Embryonic facial prominence (tissue), 1 donor: ENCODE data around the gene RERE.
"Not testable (repeated sequence)": the region's sequence is repeated elsewhere in the genome, so short reads cannot be mapped to it uniquely, and the experiment has no call there.

Experiments used
- DNase-seq: peaks from one replicate; pipeline ENCODE4 v3.0.0-alpha.2; 2016; ENCODE audit errors: extremely low spot score

Gene RERE

DNA sequence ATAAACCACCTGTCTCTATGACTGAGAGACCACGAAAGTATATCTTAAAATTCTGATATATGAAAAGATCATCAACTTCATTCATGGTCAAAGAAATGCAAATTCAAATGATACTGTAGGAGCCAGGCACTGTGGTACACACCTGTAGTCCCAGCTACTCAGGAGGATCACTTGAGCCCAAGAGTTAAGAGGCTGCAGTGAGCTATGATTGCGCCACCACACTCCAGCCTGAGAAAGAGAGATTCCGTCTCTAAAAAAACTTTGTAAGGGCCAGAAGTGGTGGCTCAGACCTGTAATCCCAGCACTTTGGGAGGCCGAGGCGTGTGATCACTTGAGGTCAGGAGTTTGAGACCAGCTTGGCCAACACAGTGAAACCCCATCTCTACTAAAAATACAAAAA lies 17.0 kb downstream of the RERE start:
- no peak for DNase-seq

DNA sequence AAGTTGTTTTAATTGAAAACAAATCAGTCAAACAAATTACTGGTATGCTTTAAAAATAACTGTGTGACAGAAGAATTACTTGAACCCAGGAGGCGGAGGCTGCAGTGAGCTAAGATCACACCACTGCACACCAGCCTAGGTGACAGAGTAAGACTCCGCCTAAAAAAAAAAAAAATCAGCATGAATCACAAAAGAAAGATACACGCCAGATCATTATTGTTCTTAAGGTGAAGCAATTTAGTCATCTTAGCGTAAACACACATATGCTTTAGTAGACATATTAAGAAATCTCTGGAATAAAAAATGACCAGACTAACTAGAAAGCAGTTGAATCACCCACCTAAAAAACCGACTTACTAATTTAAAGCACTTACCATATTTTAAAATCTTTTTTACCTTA lies 20.2 kb downstream of the RERE start:
- DNase-seq: no peak

DNA sequence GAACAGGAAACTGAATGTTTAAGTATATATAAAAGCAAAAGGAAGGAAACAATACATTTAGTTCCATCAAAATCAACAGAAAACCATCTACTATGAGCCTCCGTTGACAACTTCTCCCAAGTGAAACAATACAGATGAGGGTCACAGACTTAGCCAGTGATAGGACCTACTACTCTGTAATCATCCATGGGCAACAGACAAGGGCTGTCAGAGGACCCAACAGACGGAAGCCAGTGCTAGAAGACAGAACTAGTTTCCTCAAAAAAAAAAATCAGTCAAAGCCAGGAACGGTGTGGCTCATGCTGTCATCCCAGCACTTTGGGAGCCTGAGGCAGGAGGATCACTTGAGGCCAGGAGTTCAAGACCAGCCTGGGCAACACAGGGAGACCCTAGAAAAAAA lies 20.6 kb downstream of the RERE start:
- DNase-seq: no peak

DNA sequence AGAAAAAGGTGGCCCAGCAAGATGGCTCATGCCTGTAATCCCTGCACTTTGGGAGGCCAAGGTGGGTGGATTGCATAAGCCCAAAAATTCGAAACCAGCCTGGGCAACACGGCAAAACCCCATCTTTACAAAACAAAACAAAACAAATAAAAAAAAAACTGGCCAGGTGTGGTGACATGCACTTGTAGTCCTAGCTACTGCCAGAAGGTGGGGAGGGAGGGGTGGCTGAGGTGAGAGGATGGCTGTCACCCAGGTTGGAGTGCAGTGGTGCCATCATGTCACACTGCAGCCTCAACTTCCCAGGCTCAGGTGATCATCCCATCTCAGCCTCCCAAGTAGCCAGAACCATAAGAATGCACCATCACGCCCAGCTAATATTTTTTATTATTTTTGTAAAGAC lies 22.8 kb downstream of the RERE start:
- DNase-seq: no peak

DNA sequence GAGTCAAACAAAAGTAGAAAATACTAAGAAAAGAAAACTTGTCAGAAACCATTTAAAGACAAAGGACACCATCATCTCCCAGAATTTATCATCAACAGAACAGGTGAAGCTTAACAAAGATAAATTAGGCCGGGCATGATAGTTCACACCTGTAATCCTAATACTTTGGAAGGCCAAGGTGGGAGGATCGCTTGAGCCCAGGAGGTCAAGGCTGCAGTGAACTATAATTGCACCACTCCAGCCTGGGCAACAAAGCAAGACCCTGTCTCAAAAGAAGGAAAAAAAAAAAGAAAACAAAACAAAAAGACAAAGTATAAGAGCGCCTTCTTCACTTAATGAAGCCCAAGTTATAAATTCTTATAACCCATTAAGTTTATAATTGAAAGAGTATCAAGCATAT lies 25.6 kb downstream of the RERE start:
- no peak for DNase-seq

DNA sequence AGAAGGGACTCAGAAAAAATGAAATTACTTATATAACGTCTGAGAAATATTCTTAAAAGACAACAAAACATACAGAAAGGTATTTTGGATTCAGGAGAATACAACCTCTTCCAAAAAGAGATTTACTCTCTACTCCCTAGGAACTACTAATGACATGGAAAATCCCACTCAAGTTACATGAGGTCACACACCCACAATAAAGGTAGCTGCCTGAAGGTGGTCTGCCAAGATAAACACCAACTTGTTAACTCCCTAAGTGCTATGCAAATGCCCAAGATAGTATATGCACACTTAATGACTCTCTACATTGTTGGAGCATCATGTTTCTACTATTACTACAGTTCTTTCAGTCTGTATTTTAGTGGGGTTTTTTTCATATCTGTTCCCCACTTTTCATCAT lies 26.5 kb downstream of the RERE start:
- DNase-seq: no peak

DNA sequence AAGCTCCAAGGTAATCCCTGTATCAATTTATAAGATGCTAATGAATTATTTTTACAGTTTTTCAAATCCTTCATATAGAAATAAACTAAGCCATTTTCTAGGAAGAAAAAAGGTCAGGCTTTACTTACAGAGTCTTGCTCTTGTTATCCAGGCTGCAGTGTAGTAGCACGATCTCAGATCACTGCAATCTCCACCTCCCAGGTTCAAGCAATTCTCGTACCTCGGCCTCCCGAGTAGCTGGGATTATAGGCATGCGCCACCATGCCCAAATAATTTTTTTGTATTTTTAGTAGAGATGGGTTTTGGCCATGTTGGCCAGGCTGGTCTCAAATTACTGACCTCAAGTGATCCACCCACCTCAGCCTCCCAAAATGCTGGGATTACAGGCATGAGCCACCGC lies 27.0 kb downstream of the RERE start:
- DNase-seq: no peak

DNA sequence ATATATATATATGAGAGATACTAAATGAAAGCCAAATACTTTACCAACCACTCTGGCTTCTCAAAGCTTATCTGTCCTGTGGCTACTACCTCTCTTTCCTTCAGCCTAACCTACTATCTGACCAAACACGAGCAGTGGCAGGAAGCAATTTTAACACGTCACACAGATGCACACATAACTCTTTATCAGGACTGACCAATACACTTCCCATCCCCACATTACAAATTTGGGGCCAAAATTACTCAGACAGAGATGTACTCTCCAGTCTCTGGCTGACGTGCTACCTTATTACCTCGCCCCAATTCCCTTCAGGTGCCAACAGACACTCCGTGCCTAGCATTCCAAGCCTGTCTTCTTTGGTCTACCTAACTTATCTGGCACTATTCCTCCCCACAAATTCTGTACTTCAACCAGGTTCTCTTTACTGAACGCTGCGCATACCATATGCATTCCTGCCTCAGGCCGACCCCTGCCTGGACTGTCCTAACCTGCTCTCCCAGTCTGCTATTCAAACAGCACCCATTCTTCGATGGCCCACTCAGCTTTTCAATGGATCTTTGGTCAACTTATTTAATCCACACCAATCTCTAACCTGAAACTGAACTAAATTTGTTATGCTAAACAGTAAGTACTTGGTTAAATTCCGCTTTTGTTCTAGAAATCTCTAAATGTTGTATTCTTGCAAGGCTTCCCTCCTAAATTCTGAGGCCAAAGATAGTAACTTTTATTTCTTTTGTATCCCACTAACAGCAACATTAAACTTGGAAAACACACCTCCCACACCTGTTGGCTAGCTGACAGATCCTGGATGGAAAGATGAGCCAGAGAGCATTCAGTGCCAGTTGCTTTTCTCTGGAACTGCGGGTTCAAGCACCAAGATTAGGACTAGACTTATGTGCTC lies 27.9 kb downstream of the RERE start:
- no peak for DNase-seq

DNA sequence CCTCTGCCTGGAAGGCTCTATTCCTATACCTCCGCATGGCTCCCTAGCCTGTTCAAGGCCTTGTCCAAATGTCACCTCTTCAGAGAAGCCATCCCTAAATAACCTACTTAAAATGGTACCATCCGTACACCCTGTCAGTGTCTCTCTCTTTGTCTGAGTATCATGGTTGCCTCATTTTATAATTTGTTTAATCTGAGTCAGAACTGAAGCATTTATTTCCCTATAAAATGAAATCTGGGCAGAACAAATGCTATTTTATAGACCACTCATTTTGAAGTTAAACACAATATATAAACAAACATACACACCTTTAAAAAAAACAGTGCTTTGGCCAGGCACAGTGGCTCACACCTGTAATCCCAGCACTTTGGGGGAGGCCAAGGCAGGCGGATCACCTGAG lies 30.2 kb downstream of the RERE start:
- no peak for DNase-seq

DNA sequence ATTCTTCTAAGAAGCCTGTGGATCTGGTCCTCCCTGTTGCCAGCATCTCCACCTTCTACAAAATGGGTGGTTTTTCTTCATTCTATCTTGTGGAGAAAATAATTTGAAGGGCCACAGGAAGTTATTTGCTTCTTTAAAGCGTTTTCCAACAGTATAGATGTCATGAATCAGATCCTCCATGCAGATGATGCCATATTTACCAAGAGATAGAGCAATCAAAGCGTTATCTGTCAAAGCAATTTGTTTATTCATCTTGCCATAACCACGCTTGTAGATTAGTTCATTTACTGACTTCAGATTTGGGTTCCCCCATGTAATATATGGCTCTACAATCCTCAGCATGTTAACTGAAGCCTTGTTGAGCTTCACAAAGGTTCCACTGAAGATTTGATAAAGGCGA lies 31.2 kb downstream of the RERE start:
- DNase-seq: not testable (repeated sequence)

DNA sequence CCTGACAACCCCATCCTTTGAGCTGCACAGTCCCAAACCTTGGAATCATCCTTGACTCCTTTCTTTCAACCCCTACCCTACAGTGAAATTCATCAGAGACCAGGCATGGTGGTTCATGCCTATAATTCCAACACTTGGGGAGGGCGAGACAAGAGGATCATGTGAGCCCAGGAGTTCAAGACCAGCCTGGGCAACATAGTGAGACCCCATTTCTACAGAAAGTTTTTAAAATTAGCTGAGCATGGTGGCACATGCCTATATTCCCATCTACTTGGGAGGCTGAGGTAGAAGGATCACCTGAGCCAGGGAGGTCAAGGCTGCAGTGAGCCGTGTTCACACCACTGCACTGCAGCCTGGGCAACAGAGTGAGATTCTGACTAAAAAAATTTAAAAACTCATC lies 34.5 kb downstream of the RERE start:
- no peak for DNase-seq

DNA sequence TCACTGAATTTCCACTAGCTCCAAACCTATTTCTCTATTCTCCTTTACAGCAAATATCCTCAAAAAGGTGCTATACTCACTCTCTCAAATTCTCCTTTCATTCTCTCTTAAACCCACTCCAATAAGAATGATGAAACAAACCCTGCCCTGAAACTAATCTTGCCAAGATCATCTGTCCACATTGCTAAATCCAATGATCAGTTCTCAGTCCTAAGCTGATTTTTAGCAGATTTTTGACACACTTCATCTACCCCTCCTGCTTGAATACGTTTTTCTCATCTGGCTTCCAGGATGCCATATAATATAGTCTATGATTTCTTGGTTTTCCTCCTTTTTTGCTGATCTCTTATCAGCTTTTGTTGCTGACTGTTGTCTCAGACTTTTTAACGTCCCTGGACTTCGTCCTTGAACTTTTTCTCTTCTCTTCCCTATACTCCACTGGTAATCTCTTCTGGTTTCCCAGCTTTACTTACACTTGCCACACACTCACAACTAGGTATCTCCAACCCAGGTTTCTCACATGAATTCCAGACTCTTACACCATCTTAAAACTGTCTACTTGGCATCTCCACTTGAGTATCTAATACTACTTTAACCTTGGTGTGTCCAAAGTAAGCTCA lies 35.3 kb downstream of the RERE start:
- DNase-seq: no peak

DNA sequence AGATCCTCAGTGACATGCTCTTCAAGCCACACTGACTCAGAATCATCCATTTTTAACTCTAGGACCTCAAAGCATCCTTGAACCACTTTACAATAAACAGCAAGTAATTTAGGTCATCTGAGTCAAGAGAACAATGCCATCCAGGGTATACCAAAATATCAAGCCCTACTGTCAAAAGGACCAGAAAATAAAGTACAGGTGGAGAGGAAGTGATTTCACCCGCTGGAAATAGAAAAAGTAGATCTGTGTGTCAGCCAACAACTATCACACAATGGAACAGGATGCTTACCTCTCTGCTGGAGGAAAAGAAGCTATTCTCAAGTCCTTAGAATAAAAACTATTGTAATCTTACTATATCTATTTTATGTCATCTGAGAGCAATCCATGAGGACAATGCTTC lies 37.0 kb downstream of the RERE start:
- no peak for DNase-seq

DNA sequence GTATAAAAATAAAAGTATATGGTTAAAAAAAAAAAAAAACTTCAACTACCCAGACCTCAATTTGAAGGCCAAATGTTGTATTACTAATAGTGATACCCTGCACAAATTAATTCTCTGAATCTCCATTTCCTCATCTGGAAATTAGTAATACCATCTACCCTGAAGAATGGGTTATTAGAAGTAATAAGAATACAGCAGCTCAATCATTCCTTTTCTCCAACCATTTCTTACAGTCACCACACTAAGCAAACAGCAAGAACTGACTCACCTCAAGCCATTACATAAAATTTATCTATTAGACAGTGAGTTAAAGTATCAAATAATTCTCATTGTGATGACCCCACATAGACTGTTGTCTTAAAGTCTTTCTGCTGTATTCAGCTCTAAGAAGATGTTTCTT lies 39.6 kb downstream of the RERE start:
- DNase-seq: no peak

DNA sequence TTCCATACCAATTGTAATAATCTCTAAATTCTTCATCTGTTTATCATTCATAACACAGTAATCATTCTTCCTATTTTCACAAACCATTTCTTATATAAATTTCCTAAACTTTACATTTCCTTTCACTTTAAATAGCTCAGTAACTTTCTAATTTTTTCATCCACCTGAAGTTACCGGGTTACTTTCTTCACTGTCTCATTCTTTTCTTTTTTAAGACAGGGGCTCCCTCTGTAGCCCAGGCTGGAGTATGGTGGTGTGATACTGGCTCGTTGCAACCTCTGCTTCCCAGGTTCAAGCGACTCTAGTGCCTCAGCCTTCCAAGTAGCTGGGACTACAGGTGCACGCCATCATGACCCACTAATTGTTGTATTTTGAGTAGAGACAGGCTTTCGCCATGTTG lies 41.3 kb downstream of the RERE start:
- no peak for DNase-seq

DNA sequence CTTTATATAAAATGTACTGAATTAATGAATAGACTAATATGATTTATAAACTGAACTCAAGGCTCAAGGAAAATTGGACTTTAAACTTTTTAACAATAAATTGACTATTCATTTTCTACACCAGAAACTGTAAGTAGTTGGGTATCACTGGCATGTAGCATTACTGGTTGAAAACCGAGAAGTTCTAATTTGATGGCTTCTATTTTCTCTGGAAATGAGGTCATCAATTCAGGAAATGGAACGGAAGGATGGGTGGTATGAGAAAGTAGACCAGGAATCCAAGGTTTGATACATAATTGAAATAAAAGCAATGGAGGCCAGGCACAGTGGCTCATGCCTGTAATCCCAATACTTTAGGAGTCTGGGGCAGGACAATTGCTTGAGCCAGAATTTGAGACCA lies 50.4 kb downstream of the RERE start:
- DNase-seq: no peak

DNA sequence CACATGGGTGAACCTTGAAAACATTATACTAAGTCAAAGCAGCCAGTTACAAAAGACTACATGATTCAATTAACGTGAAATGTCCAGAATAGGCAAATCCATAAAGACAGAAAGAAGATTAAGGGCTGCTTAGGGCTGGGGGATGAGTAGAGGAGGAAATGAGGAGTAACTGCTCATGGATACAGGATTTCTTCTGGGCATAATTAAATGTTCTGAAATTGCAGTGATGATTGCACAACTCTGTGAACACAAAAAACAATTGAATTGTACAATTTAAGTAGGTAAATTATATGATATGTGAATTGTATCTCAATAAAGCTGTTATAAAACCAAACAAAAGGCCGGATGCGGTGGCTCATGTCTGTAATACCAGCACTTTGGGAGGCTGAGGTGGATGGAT lies 52.2 kb downstream of the RERE start:
- no peak for DNase-seq

DNA sequence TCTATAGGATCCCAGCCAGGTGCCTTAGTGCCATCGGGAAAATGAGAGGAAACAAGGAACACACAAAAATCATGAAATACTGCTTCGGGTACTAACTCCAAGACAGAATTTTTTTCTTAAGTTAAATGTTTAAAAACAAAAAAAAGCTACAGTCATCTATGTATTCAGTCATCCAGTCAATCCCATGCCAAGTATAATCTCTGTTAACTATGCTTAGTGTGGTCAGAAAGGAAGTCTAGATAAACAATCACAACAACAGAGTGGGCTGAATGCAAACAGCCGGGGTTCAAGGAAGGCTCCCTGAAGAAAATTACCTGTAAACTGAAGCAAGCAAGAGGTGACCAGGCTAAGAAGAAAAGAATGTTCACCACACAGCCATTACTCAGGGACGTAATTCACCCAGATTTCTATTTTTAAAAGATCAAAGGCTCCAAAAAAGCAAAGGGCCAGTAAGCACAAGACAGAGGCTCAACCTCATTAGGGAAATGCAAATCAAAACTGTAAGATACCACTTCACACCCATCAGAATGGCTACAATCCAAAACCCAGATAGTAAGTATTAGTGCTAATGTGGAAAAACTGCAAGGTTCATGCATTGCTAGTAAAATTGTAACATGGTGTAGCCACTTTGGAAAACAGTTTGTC lies 53.0 kb downstream of the RERE start:
- no peak for DNase-seq

DNA sequence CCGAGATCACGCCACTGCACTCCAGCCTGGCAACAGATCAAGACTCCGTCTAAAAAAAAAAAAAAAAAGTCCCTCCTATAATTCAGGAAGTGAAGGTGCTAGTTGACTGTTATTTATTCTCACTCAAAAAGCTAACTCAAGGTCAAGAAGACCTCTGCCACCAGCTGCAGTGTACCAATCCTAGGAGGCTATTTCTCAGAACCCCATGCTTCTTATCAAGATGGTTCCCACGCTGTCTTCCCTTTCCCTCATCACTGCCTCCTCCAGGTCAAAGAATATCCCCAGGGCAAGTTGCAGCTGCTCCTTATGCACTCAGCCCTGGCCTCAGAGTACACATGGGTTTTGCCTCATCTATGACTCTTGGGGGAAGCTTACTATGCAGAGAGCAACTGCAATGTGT lies 53.6 kb downstream of the RERE start:
- no peak for DNase-seq

DNA sequence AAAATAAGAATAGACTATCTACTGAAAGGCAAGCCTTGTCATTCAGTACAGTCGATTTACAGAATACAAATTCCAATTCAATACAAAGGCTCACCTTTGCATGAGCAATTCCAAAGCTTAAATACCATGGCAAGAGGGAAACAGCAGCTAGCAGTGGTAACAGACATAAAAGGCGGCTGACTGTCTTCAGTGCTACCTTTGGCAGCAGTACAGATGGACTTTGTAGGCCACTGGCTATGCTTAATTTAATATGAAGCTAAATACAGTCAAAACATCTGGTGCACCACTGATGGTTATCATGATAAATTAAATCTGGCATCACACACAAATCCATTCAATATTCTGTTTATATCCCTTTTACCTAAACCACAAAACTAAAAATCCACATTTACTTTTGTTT lies 62.4 kb downstream of the RERE start:
- DNase-seq: no peak

DNA sequence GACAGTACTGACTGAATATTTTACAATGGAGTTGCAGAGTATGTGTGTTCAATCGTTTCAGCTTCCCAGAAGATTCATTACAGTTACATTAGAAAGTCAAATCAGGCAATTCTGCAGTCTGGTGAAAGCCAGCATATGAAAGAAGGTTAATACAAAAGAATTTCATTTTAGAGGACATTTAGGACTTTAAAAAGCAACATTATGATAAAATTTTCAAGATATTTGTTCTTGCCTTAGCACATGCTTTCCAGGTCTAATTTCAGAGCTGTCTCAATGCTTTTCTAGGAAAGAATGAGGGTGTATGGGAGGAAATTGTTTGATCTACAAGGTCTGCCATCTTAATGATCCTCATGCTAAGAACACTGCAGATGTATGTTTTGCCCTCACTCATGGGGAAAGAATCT lies 63.2 kb downstream of the RERE start:
- DNase-seq: no peak

DNA sequence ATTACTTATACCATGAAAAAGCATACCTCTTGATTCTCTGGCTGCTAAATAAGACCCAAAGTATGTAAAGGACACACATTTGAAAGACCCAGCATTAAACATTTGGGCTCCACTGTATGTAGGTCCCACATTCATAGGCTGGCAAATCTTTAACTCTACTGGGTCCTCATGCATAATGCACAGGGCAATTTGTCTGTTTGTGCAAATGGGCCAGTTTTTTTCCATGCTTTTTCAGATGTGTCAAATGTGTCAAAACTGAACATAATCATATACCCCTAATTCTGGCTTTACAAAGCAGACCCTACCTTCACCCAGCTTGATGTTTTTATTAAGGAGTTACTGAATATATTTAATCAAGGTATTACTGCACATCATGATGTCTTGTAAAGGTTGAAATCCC lies 63.7 kb downstream of the RERE start:
- DNase-seq: no peak
